ENCODE results near the gene C9orf78. TPM values are rescaled to one million over a fixed set of nuclear protein-coding genes. Genes with fewer than 3 reads are reported as not detected.

C9orf78 gene
- total RNA-seq, 1 experiment from 2014 or later = 36.4 TPM

- TF ChIP-seq CTCF (IDR thresholded peaks at IDR 0.05) = no peak
- TF ChIP-seq AFF4 (CRISPR knock-in tag; IDR thresholded peaks at IDR 0.05; ENCODE audit: borderline replicate concordance) = no peak
- TF ChIP-seq PRRX2 (CRISPR knock-in tag; IDR thresholded peaks at IDR 0.05) = no peak
- TF ChIP-seq RELA (CRISPR knock-in tag; IDR thresholded peaks at IDR 0.05; ENCODE audit: borderline replicate concordance) = no peak
Measured at GRCh38 chr9:129838707-129839259, 3.7 kb upstream of the C9orf78 start (continued).

GRCh38 chr9:129836311-129837007 lies 1.4 kb upstream of the C9orf78 start:
- peak; percentile 26 for DNase-seq (ENCODE audit: low spot score)
- H3K36me3 Mint-ChIP-seq = peaks cover 13% of the 10 kb centered on the region
- peaks cover 66% of the 10 kb centered on the region for H3K4me1 Mint-ChIP-seq
- POLR2A ChIA-PET = no interaction called here
- no peaks in the 10 kb centered on the region for H3K27me3 Mint-ChIP-seq (ENCODE audit: low read depth)
- peak overlapping the region; percentile 84 for H3K27ac Mint-ChIP-seq
- TF ChIP-seq CDX4 (CRISPR knock-in tag; IDR thresholded peaks at IDR 0.05; ENCODE audit: borderline replicate concordance) (no peak), ZNF232 (CRISPR knock-in tag; IDR thresholded peaks at IDR 0.05) (no peak), ZNF138 (CRISPR knock-in tag; conservative IDR thresholded peaks at IDR 0.05) (no peak), ZBTB21 (CRISPR knock-in tag; IDR thresholded peaks at IDR 0.05; ENCODE audit: borderline replicate concordance) (no peak), AR (CRISPR knock-in tag; IDR thresholded peaks at IDR 0.05) (no peak), JAZF1 (CRISPR knock-in tag; IDR thresholded peaks at IDR 0.05) (no peak), RELA (CRISPR knock-in tag; IDR thresholded peaks at IDR 0.05; ENCODE audit: borderline replicate concordance) (no peak), NR2C2 (CRISPR knock-in tag; IDR thresholded peaks at IDR 0.05) (no peak), E2F1 (CRISPR knock-in tag; IDR thresholded peaks at IDR 0.05) (no peak), ATF3 (CRISPR knock-in tag; conservative IDR thresholded peaks at IDR 0.05) (no peak), HMGA2 (CRISPR knock-in tag; IDR thresholded peaks at IDR 0.05) (no peak), ZNF317 (CRISPR knock-in tag; IDR thresholded peaks at IDR 0.05; ENCODE audit: borderline replicate concordance, low read depth) (no peak)
- H3K9me3 Mint-ChIP-seq = no peaks in the 10 kb centered on the region
- H3K4me3 Mint-ChIP-seq = peak overlapping the region; percentile 92
- CTCF ChIA-PET = interaction anchor here (0.7 to 1.3 kb wide), 3 partner anchors 46 to 109 kb away, joined by 3 to 4 read pairs (median 4); no protein-coding TSS in a partner anchor
- no peak for ATAC-seq
